ENCODE data around the gene POU3F2. TPM values are rescaled to one million over a fixed set of nuclear protein-coding genes. Genes with fewer than 3 reads are reported as not detected.

POU3F2 gene
- total and polyA plus RNA-seq, 3 donors from 2014 or later, result 0.31 to 0.32 (median 0.31) TPM

DNA sequence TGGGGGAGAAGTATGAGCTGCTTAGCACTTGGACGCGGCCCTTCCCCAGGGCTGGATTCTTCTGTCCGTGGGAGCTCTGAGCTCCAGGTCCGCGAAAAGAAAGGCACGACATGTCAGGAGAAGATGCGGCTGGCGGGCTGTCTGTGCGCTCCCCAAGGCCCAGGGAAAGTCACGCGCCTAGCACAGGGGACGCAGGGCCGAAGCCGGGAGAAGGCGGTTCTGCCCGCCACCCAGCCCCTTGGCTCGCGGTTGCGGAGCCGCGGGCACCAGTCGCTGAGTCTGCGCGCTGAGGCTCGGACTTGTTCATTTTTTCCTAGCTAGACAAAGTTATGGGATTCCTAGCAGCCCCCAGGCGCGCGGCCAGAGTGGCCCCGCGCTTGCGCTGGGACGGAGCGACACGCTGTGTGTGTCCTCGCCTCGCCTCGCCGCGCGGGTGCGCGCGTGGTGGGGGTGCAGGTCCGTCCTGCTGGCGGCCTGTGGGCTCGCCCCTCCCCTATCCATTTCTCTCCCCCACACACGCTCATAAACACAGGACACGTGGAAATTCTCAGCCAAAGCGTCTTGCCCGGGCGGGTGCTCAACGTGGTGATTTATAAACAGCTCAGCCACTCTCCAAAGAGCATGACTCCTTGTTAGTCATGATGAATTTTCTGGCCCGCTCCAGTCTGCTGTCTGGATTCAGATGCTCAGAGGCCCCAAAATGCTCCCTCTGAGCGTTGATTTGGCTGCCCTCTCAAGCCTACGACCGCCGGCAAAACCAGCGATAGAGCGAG is 1.9 kb upstream of the POU3F2 start:
- Histone ChIP-seq H3K4me3 (peak overlapping the region; percentile 53 to 61), H3K4me1 (peaks cover 33% of the 10 kb centered on the region), H3K27me3 (no peaks in the 10 kb centered on the region), H3K27ac (no peak overlapping the region), H3K36me3 (ENCODE audit: low read depth, missing control alignments) (no peaks in the 10 kb centered on the region), H3K9me3 (no peaks in the 10 kb centered on the region)
- intact Hi-C loops (cut with DNase I; ENCODE audit: low total_unique reads), result no loop called here
- DNase-seq, result no peak
- WGBS, 2 donors, result 1% methylated on average over 13 to 38 of the region's 59 CpGs
- TF ChIP-seq POLR2A (IDR thresholded peaks at IDR 0.05), result no peak
- TF ChIP-seq, protein P1, sequence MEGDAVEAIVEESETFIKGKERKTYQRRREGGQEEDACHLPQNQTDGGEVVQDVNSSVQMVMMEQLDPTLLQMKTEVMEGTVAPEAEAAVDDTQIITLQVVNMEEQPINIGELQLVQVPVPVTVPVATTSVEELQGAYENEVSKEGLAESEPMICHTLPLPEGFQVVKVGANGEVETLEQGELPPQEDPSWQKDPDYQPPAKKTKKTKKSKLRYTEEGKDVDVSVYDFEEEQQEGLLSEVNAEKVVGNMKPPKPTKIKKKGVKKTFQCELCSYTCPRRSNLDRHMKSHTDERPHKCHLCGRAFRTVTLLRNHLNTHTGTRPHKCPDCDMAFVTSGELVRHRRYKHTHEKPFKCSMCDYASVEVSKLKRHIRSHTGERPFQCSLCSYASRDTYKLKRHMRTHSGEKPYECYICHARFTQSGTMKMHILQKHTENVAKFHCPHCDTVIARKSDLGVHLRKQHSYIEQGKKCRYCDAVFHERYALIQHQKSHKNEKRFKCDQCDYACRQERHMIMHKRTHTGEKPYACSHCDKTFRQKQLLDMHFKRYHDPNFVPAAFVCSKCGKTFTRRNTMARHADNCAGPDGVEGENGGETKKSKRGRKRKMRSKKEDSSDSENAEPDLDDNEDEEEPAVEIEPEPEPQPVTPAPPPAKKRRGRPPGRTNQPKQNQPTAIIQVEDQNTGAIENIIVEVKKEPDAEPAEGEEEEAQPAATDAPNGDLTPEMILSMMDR (IDR thresholded peaks at IDR 0.05), result no peak

DNA sequence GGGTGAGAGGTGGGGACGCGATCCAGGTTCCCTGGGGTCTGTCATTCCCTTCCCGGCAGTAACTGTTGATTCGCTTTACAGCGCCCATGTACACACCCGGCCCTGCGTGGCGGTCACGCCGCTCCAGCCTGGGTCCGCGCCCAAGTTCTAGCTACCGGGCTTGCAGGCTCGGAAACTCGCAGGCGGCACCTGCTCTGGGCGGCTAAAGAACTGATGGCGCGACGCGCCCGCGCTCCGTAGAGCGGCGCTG is 1.4 kb upstream of the POU3F2 start:
- Histone ChIP-seq H3K9me3 (no peaks in the 10 kb centered on the region), H3K36me3 (ENCODE audit: low read depth, missing control alignments) (no peaks in the 10 kb centered on the region), H3K27me3 (no peaks in the 10 kb centered on the region), H3K27ac (no peak overlapping the region), H3K4me1 (peaks cover 33% of the 10 kb centered on the region), H3K4me3 (peak overlapping the region; percentile 53 to 61)
- TF ChIP-seq, protein P1 (IDR thresholded peaks at IDR 0.05), result no peak
- TF ChIP-seq POLR2A (IDR thresholded peaks at IDR 0.05), result no peak
- intact Hi-C loops (cut with DNase I; ENCODE audit: low total_unique reads), result no loop called here
- DNase-seq, result no peak
- WGBS, 2 donors, result 0 to 1% methylated on average over 2 to 25 of the region's 26 CpGs

- peaks cover 33% of the 10 kb centered on the region for H3K4me1 ChIP-seq
- no peaks in the 10 kb centered on the region for H3K9me3 ChIP-seq
- intact Hi-C loops (cut with DNase I; ENCODE audit: low total_unique reads), result no loop called here
- H3K4me3 ChIP-seq, result peak overlapping the region; percentile 53 to 61
- H3K27ac ChIP-seq, result no peak overlapping the region
- no peaks in the 10 kb centered on the region for H3K36me3 ChIP-seq (ENCODE audit: low read depth, missing control alignments)
- TF ChIP-seq, protein P1 (IDR thresholded peaks at IDR 0.05), result no peak
- TF ChIP-seq POLR2A (IDR thresholded peaks at IDR 0.05), result no peak
- 0 to 1% methylated on average over 18 to 41 of the region's 42 CpGs for WGBS, 2 donors
- no peaks in the 10 kb centered on the region for H3K27me3 ChIP-seq
- peak; percentile 56 for DNase-seq
Measured at GRCh38 chr6:98833307-98834059, 891 bp upstream of the POU3F2 start.

DNA sequence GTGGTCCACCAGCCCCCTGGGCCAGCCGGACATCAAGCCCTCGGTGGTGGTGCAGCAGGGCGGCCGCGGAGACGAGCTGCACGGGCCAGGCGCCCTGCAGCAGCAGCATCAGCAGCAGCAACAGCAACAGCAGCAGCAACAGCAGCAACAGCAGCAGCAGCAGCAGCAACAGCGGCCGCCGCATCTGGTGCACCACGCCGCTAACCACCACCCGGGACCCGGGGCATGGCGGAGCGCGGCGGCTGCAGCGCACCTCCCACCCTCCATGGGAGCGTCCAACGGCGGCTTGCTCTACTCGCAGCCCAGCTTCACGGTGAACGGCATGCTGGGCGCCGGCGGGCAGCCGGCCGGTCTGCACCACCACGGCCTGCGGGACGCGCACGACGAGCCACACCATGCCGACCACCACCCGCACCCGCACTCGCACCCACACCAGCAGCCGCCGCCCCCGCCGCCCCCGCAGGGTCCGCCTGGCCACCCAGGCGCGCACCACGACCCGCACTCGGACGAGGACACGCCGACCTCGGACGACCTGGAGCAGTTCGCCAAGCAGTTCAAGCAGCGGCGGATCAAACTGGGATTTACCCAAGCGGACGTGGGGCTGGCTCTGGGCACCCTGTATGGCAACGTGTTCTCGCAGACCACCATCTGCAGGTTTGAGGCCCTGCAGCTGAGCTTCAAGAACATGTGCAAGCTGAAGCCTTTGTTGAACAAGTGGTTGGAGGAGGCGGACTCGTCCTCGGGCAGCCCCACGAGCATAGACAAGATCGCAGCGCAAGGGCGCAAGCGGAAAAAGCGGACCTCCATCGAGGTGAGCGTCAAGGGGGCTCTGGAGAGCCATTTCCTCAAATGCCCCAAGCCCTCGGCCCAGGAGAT is 1.0 kb downstream of the POU3F2 start:
- Histone ChIP-seq H3K36me3 (ENCODE audit: low read depth, missing control alignments) (no peaks in the 10 kb centered on the region), H3K9me3 (no peaks in the 10 kb centered on the region), H3K27ac (no peak overlapping the region), H3K27me3 (no peaks in the 10 kb centered on the region), H3K4me3 (peak overlapping the region; percentile 8 to 53), H3K4me1 (peaks cover 33% of the 10 kb centered on the region)
- DNase-seq, result no peak
- TF ChIP-seq, protein P1 (IDR thresholded peaks at IDR 0.05), result no peak
- TF ChIP-seq POLR2A (IDR thresholded peaks at IDR 0.05), result no peak
- WGBS, 2 donors, result 4 to 5% methylated on average over 4 to 23 of the region's 76 CpGs
- intact Hi-C loops (cut with DNase I; ENCODE audit: low total_unique reads), result no loop called here
